Measurements from ENCODE around the gene NR1D1.

DNA sequence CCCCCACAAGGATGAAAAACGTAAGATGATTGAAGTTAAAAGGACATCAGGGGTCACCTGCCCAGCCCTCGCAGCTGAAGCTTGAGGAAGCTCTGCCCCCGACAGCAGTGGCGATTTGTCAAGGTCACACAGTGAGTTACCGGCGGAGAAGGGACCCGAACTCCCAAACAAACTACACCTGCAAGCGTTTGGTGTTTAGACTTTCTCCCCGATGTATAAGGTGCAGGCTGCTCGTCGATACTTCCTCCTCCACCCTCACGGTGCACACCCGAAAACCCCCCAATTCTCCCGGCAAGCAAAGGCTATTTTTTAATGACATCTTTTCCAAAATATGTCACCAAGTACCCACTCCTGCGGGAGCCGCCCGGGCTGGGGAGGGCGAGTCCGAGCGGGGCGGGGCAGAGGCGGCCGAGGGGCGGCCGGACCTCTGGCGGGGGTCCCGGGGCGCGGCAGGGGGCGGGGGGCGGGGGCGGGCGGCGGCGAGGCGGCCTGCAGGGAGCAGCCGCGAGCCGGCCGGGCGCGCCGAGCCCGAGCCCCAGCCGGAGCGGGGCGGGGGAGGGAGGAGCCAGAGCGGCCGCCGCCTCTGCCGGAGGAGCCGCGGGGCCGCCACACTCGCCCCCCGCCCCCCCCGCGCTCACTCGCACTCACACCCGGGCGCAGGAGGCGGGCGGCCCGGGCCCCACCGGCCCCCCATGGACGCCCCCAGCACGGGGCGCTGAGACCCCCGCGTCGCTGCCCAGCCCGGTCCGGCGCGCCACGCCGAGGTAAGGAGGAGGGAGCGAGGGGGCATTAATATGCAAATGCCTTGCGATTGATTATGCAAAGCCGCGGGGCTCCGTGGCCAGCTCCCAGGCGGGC lies 37.8 kb downstream of the NR1D1 start, which contains the start of gene THRA:
- TF ChIP-seq, protein P1, sequence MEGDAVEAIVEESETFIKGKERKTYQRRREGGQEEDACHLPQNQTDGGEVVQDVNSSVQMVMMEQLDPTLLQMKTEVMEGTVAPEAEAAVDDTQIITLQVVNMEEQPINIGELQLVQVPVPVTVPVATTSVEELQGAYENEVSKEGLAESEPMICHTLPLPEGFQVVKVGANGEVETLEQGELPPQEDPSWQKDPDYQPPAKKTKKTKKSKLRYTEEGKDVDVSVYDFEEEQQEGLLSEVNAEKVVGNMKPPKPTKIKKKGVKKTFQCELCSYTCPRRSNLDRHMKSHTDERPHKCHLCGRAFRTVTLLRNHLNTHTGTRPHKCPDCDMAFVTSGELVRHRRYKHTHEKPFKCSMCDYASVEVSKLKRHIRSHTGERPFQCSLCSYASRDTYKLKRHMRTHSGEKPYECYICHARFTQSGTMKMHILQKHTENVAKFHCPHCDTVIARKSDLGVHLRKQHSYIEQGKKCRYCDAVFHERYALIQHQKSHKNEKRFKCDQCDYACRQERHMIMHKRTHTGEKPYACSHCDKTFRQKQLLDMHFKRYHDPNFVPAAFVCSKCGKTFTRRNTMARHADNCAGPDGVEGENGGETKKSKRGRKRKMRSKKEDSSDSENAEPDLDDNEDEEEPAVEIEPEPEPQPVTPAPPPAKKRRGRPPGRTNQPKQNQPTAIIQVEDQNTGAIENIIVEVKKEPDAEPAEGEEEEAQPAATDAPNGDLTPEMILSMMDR (IDR thresholded peaks at IDR 0.05; ENCODE audit: low read depth, low read length) = no peak
- no peak for TF ChIP-seq MAX (IDR thresholded peaks at IDR 0.05; ENCODE audit: low read depth, low read length)
- peak; percentile 22 for TF ChIP-seq POLR2A (IDR thresholded peaks at IDR 0.05; ENCODE audit: extremely low read depth, insufficient read length)
- no peak for TF ChIP-seq MYC (IDR thresholded peaks at IDR 0.05; ENCODE audit: low read depth, low read length)

All from NB4 (cell line).